ENCODE results near the gene BANF1.

BANF1 gene

DNA sequence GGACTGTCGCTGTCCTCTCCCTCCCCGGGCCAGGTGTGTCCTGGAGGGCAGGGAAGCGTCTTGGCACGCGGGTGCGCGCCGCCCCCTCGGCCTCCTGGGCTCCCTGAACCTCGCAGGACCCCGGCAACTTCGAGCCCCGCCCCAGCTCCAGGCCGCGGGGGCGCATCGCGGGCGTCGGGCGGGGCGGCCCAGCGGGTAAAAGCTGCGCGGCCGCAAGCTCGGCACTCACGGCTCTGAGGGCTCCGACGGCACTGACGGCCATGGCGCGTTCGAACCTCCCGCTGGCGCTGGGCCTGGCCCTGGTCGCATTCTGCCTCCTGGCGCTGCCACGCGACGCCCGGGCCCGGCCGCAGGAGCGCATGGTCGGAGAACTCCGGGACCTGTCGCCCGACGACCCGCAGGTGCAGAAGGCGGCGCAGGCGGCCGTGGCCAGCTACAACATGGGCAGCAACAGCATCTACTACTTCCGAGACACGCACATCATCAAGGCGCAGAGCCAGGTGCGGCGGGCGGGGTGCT is 9.5 kb downstream of the BANF1 start, which contains the start of gene CST6:
TSS of gene CST6 (plus strand) at position 224 of the 519 bp plus-strand sequence. CDS start at position 261, 37 bp downstream.
- H3K4me3 ChIP-seq (ENCODE audit: low read length): no peak within 1 kb of the TSS
- DNase-seq (ENCODE audit: low read depth): no peak
- TF ChIP-seq, protein P1, sequence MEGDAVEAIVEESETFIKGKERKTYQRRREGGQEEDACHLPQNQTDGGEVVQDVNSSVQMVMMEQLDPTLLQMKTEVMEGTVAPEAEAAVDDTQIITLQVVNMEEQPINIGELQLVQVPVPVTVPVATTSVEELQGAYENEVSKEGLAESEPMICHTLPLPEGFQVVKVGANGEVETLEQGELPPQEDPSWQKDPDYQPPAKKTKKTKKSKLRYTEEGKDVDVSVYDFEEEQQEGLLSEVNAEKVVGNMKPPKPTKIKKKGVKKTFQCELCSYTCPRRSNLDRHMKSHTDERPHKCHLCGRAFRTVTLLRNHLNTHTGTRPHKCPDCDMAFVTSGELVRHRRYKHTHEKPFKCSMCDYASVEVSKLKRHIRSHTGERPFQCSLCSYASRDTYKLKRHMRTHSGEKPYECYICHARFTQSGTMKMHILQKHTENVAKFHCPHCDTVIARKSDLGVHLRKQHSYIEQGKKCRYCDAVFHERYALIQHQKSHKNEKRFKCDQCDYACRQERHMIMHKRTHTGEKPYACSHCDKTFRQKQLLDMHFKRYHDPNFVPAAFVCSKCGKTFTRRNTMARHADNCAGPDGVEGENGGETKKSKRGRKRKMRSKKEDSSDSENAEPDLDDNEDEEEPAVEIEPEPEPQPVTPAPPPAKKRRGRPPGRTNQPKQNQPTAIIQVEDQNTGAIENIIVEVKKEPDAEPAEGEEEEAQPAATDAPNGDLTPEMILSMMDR (conservative IDR thresholded peaks at IDR 0.05; ENCODE audit: low read length): no peak

DNA sequence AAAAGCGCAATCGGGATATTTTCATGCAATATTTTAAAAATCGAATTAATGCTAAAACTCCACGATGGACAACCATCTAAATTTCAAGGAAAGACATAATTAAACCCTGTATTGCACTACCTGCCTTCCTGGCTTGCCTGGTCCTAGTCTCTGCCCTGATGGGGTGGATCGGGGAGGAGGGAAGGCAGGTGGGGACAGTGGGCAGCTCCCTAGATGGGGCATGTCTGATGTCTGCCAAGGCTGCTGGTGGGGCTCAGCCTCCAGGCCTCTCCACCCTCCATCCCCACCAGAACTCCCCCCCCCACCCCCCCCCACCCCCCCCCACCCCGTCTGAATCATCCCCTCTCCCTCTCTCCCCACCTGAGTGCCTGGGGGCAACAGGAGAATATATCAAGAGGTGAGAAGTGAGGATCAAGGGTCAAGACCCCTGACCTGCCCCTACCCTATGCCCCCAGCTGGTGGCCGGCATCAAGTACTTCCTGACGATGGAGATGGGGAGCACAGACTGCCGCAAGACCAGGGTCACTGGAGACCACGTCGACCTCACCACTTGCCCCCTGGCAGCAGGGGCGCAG is 10.2 kb downstream of the BANF1 start:
- TF ChIP-seq, protein P1 (conservative IDR thresholded peaks at IDR 0.05; ENCODE audit: low read length): no peak
- no peak for DNase-seq (ENCODE audit: low read depth)

DNA sequence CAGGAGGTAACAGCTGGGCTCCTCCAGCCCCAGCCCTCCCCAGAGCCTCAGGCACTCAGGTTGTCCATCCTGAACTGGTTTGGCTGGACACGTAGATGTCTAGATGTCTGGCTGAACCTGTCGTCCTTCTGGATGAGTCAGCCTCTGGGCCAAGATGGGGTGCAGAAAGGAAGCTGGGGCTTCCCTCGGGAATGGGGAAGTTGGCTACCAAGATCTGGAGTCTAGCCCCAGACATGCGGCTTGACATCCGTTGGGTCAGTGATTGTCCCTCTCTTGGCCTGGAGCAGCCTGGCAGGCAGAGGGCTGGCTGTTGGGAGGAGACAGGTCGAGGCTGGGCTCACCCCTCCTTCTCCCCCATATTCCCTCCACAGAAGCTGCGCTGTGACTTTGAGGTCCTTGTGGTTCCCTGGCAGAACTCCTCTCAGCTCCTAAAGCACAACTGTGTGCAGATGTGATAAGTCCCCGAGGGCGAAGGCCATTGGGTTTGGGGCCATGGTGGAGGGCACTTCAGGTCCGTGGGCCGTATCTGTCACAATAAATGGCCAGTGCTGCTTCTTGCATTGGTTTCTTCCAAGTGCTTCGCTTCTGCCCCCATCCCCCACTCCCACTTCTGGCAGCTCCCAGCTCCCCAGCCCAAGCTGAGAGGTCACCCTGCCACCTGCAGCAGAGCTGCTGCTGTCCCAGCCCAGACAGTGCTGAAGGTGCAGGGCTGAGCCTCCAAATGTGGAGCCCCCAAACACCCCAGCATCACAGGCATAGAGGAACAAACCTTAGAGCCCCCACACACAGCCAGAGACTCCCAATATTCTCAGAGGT is 10.9 kb downstream of the BANF1 start:
- TF ChIP-seq, protein P1 (conservative IDR thresholded peaks at IDR 0.05; ENCODE audit: low read length): no peak
- H3K4me3 ChIP-seq (ENCODE audit: low read length): no peak overlapping the region
- no peak for DNase-seq (ENCODE audit: low read depth)

More for the DNA sequence above, 10.2 kb downstream of the BANF1 start:
- no peak overlapping the region for H3K4me3 ChIP-seq (ENCODE audit: low read length)

DNA sequence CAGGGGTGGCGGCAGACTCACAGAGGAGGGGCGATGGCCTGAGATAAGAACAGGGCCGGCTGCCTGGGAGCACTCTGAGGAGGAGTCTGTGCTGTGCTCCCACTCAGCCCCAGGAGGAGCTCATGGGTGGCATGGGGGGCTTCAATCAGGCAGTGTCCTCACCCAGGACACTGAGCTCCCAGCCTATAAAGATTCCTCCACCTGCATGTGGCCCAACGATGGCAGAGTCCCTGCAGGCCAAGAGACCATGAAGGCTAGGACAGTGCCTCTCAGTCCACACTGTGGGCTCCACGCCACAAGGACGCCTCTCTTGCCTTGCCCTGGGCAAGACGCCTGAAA is 11.4 kb downstream of the BANF1 start:
- TF ChIP-seq, protein P1 (conservative IDR thresholded peaks at IDR 0.05; ENCODE audit: low read length): no peak
- H3K4me3 ChIP-seq (ENCODE audit: low read length): no peak overlapping the region
- DNase-seq (ENCODE audit: low read depth): no peak

DNA sequence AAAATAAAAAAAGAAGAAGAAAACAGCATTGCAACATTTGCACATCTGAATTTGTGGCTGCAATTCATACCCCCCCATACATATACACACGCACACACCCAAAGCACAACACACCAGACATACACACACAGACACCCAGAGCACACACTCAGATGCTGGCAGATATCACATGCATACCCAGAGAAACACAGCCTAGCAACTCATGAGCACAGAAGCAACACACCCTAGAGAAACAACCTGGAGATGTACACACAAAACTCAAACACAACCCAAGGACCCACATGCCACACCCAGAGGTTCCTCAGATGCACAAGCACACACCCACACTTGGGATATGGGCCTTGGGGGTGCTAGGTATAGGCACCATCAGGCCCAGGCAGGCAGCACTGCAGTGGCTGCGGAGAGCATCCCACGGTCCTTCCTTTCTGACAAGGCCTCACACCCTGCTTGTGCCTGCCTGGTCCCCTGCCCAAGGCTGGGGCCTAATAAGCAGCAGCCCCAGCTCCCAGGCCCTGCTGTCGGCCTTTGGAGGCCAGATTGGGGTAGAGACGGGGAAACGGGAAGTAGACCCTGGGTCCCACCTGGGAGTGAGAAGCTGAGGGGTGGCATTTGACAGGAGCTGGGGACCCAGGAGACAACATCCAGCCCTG is 12.6 kb downstream of the BANF1 start:
- no peak for DNase-seq (ENCODE audit: low read depth)
- no peak overlapping the region for H3K4me3 ChIP-seq (ENCODE audit: low read length)
- TF ChIP-seq, protein P1 (conservative IDR thresholded peaks at IDR 0.05; ENCODE audit: low read length): no peak

DNA sequence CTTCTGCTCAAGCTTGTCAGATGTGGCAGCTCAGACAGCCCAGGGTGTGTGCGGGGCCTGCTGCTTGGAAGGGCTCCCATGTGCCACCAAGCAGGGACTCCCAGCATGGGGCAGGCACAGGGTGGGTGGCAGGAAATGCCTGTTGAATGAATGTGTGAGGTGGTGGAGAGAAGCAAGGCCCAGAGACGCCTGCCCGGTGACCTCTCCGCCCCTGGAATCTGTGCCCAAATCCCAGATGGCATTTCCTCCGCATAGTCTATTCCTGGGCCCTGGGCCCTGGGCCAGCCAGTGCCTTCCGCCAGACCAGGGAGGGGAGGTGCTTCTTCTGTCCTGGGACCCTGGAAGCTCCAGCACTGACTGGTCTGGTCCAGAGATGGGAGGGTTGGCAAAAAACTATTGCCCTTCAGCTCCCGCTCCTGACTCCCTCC is 13.2 kb downstream of the BANF1 start:
- DNase-seq (ENCODE audit: low read depth): peak; percentile 78
- H3K4me3 ChIP-seq (ENCODE audit: low read length): no peak overlapping the region
- TF ChIP-seq, protein P1 (conservative IDR thresholded peaks at IDR 0.05; ENCODE audit: low read length): no peak

Measured in AG10803 (cell line).